Neural progenitor cell (in vitro differentiated cells): ENCODE results near the gene PPIA.

Experiments
- CTCF ChIP-seq: fragments of 200-600 bp; sonication (generic); IDR thresholded peaks from 2 replicates; pipeline ENCODE4 v1.5.1; 2017; ENCODE audit warnings: antibody characterized with exemption, mild to moderate bottlenecking
- EZH2 ChIP-seq: fragments of 200-600 bp; sonication (generic); IDR thresholded peaks from 2 replicates; pipeline ENCODE4 v1.6.1; 2017; ENCODE audit warnings: antibody characterized with exemption, mild to moderate bottlenecking, moderate library complexity
- EZH2phosphoT487 ChIP-seq: fragments of 200-600 bp; sonication (generic); IDR thresholded peaks from 2 replicates; pipeline ENCODE4 v1.6.1; 2017; ENCODE audit warnings: antibody characterized with exemption

GRCh38 chr7:44762726-44763522 lies 33.6 kb upstream of the PPIA start:
- no peak for TF ChIP-seq CTCF
- TF ChIP-seq EZH2: no peak
- TF ChIP-seq EZH2phosphoT487: no peak
